ENCODE results near the gene BMP6. TPM values are rescaled to one million over a fixed set of nuclear protein-coding genes. Genes with fewer than 3 reads are reported as not detected.

BMP6 gene
- total RNA-seq, 1 experiment from 2014 or later: 0.28 TPM

DNA sequence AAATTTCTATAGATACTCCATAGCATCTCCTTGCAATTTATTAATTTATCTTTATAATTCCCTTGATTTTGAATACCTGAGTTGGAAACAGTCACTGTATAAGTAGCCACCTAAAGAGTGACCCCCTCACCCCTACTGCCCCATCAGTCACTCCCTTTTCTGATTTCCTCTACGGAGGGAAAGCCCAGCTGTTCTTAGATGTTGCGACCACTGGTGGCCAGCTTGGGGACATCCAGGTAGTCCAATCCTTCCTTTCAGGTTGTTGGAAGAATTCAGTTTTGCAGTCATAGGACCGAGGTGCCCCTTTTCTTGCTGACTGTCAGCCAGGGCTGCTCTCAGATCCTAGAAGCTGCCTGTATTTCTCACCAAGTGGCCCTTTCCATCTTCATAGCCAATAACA is 87.8 kb downstream of the BMP6 start:
- TF ChIP-seq, protein P1, sequence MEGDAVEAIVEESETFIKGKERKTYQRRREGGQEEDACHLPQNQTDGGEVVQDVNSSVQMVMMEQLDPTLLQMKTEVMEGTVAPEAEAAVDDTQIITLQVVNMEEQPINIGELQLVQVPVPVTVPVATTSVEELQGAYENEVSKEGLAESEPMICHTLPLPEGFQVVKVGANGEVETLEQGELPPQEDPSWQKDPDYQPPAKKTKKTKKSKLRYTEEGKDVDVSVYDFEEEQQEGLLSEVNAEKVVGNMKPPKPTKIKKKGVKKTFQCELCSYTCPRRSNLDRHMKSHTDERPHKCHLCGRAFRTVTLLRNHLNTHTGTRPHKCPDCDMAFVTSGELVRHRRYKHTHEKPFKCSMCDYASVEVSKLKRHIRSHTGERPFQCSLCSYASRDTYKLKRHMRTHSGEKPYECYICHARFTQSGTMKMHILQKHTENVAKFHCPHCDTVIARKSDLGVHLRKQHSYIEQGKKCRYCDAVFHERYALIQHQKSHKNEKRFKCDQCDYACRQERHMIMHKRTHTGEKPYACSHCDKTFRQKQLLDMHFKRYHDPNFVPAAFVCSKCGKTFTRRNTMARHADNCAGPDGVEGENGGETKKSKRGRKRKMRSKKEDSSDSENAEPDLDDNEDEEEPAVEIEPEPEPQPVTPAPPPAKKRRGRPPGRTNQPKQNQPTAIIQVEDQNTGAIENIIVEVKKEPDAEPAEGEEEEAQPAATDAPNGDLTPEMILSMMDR (conservative IDR thresholded peaks at IDR 0.05): peak; percentile 61
- no peaks in the 10 kb centered on the region for H3K9me3 Mint-ChIP-seq
- H2AFZ ChIP-seq (ENCODE audit: low read length): no peak overlapping the region

More for the DNA sequence above, 87.8 kb downstream of the BMP6 start:
- Histone ChIP-seq H3K4me2 (ENCODE audit: insufficient read depth, insufficient read length, low read length) (no peak overlapping the region), H3K4me1 (ENCODE audit: insufficient read depth, low read length) (no peaks in the 10 kb centered on the region), H4K5ac (ENCODE audit: insufficient read length, low read depth, low read length) (no peak overlapping the region), H2BK20ac (ENCODE audit: low read depth, low read length, poor library complexity, severe bottlenecking) (no peak overlapping the region), H3K79me2 (ENCODE audit: insufficient read depth, low read length) (no peaks in the 10 kb centered on the region), H4K8ac (replicated peaks; ENCODE audit: insufficient read length, low read depth, low read length) (no peak overlapping the region), H4K20me1 (ENCODE audit: control insufficient read depth, insufficient read depth, insufficient read length) (no peaks in the 10 kb centered on the region), H4K91ac (ENCODE audit: insufficient read length, low read depth, low read length) (no peak overlapping the region), H2BK120ac (ENCODE audit: low read depth, low read length, poor library complexity, severe bottlenecking) (no peak overlapping the region), H3K14ac (ENCODE audit: insufficient read depth, low read length) (no peak overlapping the region), H3K23ac (ENCODE audit: insufficient read length, low read depth, low read length) (no peak overlapping the region), H3T11ph (ENCODE audit: low read length) (no peak overlapping the region), H3K27me3 (ENCODE audit: insufficient read depth, low read length) (no peaks in the 10 kb centered on the region), H2BK15ac (ENCODE audit: low read depth, low read length) (no peak overlapping the region), H2AK5ac (ENCODE audit: insufficient read length, low read length) (no peak overlapping the region), H2BK5ac (ENCODE audit: insufficient read length, low read length) (no peak overlapping the region), H3K4ac (ENCODE audit: low read depth, low read length) (no peak overlapping the region), H3K79me1 (ENCODE audit: insufficient read depth, low read depth, low read length, poor library complexity, severe bottlenecking) (no peaks in the 10 kb centered on the region), H3K56ac (ENCODE audit: insufficient read length, low read depth, low read length) (no peak overlapping the region), H3K18ac (ENCODE audit: insufficient read length, low read depth, low read length) (no peak overlapping the region), H3K23me2 (ENCODE audit: insufficient read length, low read depth, low read length, poor library complexity, severe bottlenecking) (no peaks in the 10 kb centered on the region), H3K9me3 (ENCODE audit: control insufficient read depth, low read depth, low read length) (no peaks in the 10 kb centered on the region), H3K9ac (ENCODE audit: extremely low read depth, insufficient read length, low read length) (no peak overlapping the region), H2BK12ac (ENCODE audit: insufficient read length, low read depth, low read length) (no peak overlapping the region), H3K27ac (ENCODE audit: insufficient read length, low read depth, low read length) (no peak overlapping the region)
- Mint-ChIP-seq H3K27me3 (ENCODE audit: low read depth) (no peaks in the 10 kb centered on the region), H3K27ac (no peak overlapping the region), H3K4me1 (no peaks in the 10 kb centered on the region), H3K36me3 (ENCODE audit: insufficient read depth in 1 of 3, low read depth in 3 of 3) (no peaks in the 10 kb centered on the region), H3K4me3 (no peak overlapping the region)
- peak; percentile 58 for DNase-seq
- WGBS (ENCODE audit: extremely low coverage, insufficient read length, low lambda C conversion rate): no CpG with 5 or more reads among the region's 3 CpGs
